ENCODE measurements around the gene SLC37A2.

SLC37A2 gene

DNA sequence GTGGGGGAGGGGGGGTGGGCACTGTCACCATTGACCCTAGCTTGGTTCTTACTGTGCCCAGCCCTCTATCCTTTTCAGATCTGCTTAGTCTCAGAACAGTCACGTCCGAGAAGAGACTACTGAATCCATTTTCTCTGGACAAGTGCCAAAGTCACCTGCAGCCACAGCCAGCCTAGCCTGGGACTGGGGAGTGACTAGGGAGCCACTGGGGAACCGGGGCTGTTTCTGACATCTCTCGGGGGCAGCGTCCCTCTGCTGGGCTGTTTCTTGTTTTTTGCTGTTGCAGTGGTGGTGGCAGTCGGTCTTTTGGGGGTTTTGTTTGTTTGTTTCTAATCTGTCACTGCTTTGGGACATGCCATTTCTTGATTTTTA lies 8.7 kb downstream of the SLC37A2 start:
- no peak for DNase-seq

DNA sequence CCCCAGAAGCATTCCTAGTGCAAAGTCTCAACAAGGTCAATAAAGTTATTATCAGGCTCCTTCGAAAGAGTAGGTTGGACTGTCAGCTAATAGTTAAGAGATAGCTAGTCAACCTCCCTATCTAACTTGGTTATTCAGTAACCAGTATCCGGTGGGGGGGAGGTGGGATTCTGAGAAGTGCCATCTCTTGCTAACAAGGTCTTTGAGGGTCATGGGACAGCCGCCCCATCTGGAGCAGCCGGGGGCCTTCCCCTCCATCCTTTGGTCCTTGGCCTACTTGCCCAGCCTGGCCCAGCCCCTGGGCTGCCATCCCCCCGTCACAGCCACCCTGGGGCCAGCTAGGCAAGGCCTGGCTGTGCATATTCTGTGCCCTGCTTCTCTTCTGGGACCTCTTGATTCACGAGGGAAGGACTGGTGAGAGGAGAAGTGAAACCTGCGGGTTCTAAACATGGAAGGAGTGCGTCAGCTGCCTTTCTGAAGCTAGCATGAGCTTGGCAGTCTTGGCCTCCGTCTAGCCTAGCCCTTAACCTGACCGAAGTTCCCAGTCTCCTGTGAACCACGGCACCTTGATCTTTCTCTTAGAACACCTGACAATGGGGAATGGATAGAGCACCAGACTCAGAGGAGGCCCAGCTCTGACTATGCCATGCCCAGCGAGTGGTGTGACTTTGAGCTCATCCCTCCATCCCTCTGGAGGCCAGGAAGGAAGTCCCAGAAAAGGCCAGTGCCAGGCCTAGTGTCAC lies 9.3 kb downstream of the SLC37A2 start:
- no peak for DNase-seq

DNA sequence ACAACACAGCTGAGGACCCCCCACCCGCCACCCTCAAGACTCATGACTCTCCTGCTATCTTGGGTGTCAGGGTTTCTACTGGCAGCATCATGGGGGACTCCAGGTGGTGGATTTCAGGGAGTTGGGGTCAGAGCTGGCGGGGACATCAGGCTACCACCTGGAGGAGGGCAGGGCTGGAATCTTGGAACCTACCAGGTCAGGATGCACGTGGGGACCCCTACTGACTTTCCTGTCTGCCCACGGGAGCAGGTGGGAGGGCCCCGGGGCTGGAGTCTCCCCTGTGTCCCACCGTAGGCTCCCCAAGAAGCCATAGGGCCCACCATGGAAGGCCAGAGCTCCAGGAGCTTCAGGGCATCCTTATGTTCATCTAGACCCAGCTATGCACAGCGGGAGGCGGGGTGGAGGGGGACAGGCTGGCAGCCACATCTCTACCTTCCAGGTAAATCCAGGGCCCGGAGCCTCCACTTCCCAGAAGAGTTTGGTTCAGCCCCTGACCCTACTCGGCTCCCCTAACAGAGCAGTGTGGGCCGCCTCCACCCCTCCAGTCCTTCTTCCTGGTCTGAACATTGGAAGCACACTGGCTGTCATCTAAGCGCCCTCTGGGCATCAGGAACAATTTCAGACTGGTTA lies 10.0 kb downstream of the SLC37A2 start:
- no peak for DNase-seq

DNA sequence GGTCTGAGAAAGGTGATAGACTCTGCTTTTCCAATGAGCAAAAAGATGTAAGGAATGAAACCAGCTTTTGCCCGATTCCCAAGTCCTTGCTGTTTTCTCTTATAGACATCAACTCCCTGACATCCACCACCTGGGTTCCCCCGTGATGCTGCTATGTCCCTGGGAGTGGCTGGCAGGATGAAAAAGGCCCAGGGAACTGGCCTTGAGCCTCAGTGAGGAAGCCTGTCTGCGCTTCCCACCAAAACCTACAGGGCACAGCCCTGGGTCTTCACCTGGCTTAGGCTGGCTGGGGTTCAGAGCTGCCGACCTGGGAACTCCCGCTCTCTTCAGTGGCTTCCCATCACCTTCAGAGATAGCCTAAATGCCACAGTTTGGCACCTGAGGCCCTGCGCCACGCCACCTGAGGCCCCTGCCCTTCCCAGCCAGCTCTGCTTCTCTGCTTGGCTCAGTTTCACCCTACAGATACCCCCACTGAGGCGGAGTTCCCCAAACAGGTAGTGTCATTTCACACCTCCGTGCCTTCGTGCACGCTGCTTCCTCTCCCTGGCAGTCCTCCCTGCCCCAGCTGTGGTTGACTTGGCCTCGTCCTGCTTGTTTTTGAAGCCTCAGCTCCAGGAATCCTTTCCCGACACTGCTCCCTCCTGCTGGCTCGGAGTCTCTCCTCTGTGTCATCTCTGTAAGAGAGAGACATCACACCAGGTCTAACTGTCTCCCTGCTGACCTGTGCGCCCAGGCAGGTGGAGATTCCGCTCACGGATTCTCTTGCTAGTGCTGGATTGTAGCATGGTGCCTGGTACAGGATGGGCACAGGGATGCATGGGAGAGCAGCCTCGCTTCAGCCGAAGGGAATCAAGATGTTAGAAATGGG lies 10.7 kb downstream of the SLC37A2 start:
- DNase-seq = no peak

DNA sequence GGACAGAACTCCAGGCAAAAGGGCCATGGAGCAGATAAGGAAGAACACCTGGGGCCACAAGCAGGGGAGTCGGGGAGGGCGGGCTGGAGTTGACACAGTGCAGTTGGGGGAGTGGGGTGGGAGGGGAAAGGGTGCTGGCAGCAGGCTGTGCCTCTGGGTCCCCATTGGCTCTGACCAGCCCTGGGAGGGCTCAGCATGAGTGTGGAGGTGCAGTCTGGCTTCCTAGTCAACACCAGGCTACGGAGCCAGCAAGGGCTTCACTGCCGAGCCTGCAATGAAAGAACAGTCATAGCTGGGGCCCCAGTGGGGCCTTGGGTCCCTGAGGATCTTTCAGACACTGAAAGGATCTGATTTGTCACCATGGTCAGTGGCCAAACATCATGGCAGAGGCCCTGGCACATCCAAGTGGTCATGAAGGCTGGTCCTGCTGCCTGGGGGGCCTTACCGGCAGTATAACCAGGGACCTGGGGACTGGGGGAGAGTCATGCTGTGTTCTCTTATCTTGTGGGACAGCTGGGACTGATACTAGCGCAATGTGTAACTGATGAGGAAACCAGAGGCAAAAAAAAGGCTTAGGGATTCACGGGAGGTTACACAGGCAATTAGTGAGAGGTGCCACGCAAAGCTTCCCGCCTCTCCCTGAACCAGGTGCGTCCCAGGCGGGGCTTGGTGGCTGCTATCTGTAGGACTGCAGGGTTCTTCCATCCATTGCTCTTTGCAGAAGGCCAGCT lies 11.6 kb downstream of the SLC37A2 start:
- DNase-seq = no peak

DNA sequence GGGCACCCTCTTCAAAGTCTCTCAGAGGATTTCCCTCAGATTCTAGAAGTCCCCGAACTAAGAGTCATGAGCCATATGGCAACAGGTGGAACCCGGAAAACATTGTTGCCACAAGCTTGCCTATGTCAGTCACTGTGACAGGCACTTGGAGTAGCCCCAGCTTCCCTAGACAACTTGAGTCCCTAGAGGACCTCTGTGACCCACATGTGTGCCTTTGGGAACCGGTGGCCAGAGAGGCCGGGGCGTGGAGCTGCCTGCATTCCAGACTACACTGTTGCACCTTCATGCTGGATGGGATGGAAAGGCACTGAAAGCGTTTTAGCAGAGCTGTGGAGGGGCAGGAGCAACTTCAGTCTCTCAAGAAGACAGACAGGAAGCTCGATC lies 12.1 kb downstream of the SLC37A2 start:
- no peak for DNase-seq

DNA sequence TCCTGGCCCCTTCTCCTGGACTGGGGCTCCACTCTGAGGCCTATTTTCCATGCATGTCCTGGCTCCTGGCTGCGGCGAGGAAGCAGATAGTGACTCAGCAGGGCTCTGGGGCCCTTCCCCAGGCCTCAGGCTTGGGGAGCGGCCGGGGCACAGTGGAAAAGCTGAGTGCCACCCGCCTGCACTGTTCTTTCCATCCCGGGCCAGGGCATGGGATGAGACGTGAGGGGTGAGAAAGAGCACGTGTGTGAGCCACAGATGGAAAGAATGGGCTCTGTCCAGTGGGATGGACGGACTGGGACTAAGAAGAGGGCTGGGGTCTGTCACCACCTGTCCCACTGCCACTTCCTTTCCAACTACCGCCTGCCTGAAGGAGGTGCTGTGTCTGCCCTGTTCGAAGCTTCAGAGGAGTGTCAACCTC lies 12.8 kb downstream of the SLC37A2 start:
- DNase-seq = no peak

DNA sequence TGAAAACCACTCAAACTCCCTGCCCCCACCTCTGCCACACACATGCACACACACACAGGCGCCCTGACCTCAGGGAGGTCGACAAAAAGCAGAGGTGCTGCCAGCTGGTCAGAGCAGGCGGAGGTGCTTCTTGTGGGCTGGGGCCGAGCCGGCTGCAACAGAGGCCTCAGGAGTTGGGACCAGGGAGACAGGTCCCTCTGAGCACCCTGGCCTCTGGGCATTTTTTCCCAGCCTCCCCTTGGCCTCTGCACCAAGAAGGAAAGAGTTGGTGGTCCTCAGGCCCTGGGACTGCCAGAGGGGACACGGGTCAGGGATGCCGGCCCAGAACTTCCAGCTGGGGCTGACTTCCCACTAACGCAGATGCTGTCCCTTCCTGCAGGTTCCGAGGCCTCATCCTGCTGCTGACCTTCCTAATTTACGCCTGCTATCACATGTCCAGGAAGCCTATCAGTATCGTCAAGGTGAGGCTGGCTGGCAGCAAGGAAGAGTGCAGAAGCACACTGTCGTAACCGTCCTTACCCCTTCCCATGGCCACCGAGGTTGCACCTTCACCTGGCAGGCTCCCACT lies 13.4 kb downstream of the SLC37A2 start:
- DNase-seq = no peak

DNA sequence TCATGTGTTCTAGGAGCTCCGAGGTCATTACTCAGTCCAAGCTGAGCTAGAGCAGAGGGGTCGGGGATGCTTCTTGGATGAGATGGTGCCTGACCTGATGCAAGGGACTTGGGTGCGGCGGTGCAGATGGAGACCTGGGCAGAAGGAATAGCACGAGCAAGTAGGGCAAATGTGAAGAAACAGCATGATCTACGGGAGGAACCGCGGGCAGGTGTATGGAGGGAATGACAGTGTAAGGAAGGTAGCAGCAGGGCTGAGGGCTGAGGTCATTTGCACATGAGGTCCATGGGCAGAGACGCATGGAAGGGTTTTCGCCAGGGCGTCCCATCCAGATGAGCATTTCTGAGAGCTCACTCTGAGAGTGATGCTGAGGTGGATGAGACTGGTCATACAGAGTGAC lies 14.9 kb downstream of the SLC37A2 start:
- DNase-seq = no peak

DNA sequence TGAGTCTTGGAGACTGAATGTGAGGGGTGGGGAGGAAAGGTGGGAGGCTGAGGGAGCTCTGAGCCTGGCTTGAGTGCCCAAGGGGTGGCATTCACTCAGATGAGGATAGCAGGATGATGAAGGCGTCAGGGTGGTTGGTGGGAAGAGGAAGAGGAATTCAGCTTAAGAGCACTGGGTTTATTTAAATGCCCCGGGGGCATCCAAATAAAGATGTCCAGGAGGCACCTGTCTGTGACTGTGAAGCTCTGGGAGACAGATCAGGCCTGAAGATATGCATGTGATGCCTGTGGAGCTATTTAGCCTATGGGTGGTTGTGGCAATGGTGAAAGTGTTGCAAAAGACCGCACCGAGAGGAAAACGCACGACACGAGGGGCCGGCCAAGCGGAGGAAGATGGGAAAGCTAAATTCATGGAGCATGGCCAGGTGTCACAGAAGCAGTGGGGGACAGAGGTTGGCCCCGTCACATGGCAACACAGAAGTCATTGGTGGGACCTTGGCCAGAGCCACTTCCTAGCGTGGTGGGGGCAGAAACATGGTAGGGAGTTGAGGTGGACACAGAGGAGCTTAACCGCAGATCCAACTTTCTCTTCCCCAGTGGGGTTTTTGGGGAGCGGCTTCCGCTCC lies 15.5 kb downstream of the SLC37A2 start:
- DNase-seq = no peak

DNA sequence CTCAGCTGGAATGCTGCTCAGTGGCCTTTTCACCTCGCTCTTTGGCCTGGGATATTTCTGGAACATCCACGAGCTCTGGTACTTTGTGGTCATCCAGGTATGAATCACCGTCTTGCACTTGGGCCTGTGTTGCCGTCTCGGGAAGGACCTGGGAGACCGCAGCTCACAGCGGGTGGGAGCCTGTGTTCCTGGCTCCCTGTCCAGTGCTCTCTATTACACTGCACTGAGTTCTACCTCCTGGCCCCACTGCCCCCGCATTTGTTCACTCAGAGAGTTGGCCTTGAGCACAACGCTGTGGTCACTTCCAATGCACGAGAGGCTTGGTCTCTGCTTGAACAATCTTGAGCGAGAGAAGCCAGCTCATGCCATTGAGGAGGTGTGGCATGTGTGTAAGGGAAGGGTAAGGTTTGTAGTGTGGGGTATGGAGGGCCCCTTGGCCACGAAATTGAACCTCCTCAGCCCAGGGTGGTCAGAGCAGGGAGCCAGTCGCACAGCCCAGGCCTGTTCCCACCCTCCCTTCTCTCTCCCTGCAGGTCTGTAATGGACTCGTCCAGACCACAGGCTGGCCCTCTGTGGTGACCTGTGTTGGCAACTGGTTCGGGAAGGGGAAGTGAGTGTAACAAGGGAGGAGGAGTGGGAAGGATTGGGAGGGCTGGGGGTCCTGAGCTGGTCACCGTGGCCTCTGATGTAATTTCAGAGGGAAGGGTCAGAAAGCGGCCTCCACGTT lies 16.2 kb downstream of the SLC37A2 start:
- DNase-seq = no peak

DNA sequence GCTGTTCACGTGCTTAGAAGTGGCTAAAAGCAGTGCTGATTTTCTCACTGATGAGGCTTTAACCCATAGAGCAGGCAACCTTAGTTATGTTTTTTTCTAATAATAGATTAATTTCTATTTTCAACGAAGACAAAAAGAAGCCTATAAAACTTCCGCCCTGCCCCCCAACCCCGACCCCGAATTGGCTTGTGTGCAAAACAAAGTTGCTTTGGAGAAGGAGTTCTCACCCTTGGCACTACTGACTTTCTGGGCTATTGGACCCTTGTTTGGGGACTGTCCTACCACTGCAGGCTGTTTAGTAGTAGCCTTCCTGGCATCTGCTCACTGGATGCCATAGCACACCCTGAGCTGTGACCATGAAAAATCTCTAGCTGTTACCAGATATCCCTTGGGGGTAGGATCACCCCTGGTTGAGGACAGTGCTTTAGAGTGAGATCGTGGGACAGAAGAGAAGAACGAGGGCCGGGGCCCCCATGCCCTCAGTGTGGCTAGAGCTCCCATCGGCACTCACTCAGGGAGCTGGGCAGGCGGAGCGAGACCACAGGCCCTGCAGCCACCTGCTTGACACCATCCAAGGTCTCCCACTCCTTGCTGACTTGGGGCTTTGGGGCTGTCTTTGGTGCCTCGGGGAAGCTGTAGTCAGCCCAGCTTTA lies 16.9 kb downstream of the SLC37A2 start:
- no peak for DNase-seq

DNA sequence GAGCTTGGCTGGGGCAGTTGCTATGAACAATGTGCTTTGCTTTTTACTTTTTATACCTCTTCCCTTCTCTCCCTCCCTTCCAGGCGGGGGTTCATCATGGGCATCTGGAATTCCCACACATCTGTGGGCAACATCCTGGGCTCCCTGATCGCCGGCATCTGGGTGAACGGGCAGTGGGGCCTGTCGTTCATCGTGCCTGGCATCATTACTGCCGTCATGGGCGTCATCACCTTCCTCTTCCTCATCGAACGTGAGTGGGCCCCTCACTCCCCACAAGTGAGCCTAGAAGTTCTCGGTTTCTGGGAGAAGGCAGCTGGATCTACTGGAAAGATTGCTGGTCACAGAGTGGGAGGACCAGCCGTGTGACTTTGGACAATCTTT lies 17.4 kb downstream of the SLC37A2 start:
- no peak for DNase-seq

DNA sequence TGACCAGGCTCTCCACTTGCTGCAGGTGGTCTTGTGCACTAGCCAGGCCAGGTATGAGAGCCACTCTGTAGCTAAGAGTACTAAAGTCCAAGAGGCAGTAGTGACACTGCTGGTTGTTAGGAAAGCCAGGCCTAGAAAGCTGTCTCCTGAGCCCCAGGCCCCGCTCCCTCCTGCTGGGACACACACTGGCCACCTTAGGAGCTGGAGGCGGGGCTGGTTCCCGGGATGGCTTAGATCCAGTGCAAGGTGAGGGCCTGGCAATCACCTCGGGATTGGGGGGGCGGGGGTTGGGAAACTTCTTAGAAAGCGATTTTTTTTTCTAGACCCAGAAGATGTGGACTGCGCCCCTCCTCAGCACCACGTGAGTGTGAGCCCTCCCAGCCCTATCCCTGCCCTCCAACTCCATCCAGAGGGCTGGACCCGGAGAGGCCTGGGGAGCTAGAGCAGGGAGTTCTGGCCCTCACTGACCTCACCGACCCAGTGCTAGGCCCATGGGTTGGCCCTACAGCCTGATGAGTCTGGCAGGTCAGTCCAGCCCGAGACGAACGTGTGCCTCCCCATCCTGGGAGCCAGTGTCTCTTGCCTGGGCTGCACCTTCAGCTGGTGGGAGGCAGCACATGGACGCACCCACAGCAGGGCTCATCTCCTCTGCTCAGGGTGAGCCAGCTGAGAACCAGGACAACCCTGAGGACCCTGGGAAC lies 18.1 kb downstream of the SLC37A2 start:
- DNase-seq = no peak

DNA sequence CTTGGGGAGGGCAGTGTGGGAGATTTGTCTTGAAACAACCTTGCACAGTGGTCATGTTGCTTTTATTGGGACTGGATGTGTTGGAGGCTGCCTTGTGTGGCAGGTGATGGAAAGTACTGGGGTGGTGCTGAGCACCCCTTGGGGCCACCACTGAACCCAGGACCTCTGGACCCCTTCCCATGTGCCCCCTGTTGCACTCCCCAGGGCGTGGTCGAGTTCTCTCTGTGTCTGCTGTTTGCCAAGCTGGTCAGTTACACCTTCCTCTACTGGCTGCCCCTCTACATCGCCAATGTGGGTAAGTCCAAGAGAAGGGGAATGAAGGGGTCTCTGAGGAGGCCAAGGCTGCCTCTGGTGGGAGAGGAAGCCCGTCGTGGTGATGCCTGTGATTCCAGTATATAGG lies 18.9 kb downstream of the SLC37A2 start:
- no peak for DNase-seq

DNA sequence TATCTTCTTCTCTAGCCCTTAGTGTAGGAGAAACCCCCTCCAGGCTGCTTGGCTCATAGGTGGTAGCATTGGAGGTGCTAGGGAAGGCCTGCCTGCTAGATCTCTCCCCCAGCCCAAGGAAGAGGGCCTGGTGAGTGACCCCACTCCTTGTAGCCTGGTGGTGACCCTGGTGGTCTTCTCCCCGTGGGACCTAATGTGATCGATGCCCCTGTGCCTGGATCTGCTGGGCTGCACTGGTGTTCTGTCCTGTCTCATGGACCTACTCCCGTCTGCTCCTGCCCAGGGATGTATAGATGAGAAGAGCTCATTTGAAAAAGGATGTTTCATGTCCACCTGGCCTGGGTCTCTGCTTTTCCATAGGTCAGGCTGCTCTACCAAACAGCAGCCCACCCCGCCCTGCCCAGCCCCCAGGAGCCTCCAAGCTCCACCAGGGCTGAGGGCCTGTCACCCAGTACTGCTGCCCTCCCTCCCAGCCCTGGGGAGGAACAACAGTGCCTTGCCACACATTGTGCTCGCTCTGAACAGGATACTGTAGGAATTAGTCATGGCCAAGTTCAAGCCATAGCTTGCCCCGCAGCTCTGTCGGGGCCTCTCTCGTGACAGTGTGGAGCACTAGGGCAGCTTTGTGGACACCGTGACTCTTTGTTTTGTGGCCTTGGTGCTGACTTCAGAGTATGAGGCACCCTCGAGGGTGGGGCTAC lies 19.7 kb downstream of the SLC37A2 start:
- no peak for DNase-seq

DNA sequence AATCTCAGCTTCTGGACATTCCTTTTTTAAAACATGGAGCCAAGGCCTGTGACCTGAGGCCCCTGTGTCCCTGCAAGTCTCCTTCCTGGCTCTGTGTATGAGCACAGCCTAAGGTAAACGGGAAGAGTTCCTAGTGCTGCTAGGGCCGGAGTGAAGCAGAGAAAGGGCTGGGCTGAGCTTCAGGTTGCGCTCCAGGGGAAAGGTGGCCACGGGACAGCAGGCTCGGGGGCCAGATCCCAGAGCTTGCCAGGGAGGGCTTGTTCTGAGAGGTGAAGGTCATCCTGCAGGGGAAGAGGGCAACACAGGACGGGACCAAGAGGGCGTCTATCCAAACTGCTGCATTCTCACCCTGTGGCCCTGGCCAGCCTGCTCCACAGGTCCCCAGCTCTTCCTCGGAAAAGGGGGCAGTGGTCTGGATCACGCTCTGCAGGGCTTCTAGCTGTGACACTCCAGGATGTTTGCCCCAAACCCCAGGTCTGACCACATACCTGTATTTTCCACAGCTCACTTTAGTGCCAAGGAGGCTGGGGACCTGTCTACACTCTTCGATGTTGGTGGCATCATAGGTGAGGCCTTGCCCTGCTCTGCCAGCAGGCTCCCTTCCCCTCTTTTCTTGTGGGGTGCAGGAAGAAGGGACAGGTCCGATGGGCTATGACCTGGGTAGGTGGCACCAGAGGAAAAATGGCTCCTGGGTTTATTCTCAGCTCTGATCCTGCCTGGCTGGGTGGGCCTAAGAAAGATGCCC lies 20.4 kb downstream of the SLC37A2 start:
- DNase-seq = no peak

DNA sequence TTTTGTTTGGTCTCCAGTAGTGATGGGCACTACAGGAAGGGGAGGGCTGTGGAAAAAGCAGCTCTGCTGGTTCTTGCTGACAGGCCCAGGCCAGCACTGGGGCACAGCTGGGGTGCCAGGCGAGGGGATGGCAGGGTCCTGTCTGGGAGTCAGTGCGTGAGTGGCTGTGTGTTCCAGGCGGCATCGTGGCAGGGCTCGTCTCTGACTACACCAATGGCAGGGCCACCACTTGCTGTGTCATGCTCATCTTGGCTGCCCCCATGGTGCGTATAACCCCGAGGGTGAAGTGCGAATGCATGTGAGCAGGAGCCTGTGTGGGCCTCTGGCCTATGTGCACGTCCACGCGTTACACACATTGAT lies 20.9 kb downstream of the SLC37A2 start:
- DNase-seq = no peak

DNA sequence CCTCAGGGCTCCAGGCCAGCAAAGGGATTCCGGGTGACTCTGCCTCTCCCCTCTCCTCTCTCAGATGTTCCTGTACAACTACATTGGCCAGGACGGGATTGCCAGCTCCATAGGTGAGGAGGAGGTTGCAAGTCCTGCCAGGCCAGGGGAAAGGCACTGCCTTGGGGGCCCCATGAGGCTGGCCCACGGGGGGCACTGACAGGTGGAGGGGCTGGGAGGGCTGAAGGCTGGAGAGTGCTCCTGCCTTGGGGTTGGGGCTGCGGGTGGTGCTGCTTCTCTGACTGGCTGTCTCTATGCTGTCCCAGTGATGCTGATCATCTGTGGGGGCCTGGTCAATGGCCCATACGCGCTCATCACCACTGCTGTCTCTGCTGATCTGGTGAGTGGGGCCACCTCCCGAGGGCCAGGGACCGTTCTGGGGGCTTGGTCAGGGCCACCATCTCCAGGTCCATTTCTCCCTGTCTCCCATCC lies 21.7 kb downstream of the SLC37A2 start:
- DNase-seq = no peak

Measured in stimulated activated CD4-positive, alpha-beta T cell treated with anti-CD3 and anti-CD28 coated beads, Interleukin-12 subunit alpha, Interleukin-12 subunit beta, amount 100 ng/mL, for 4 hours (primary cell).